ENCODE measurements around the gene VPS11.
"Not testable (repeated sequence)": the region's sequence is repeated elsewhere in the genome, so short reads cannot be mapped to it uniquely, and the experiment has no call there.

GRCh38 chr11:119033421-119033820, 34.2 kb upstream of the VPS11 start:
- TF ChIP-seq, protein P1, sequence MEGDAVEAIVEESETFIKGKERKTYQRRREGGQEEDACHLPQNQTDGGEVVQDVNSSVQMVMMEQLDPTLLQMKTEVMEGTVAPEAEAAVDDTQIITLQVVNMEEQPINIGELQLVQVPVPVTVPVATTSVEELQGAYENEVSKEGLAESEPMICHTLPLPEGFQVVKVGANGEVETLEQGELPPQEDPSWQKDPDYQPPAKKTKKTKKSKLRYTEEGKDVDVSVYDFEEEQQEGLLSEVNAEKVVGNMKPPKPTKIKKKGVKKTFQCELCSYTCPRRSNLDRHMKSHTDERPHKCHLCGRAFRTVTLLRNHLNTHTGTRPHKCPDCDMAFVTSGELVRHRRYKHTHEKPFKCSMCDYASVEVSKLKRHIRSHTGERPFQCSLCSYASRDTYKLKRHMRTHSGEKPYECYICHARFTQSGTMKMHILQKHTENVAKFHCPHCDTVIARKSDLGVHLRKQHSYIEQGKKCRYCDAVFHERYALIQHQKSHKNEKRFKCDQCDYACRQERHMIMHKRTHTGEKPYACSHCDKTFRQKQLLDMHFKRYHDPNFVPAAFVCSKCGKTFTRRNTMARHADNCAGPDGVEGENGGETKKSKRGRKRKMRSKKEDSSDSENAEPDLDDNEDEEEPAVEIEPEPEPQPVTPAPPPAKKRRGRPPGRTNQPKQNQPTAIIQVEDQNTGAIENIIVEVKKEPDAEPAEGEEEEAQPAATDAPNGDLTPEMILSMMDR (conservative IDR thresholded peaks at IDR 0.05; ENCODE audit: low read length) = not testable (repeated sequence)
- not testable (repeated sequence) for TF ChIP-seq EZH2phosphoT487 (IDR thresholded peaks at IDR 0.05; ENCODE audit: borderline replicate concordance)
